Neural cell (in vitro differentiated cells): ENCODE data around the gene PHF23. TPM values are rescaled to one million over a fixed set of nuclear protein-coding genes. Genes with fewer than 3 reads are reported as not detected.

Source experiments
- H2AFZ ChIP-seq: fragments of 200-600, 300-800 bp; sonication (generic), shearing (Covaris generic); 2 replicates; pipeline ENCODE4 v1.6.0; 2014; ENCODE audit warnings: low read depth, mild to moderate bottlenecking, antibody characterized with exemption, low read length, moderate library complexity
- H3F3A ChIP-seq: fragments of 200-600 bp; shearing (Covaris generic); 2 replicates; pipeline ENCODE4 v1.6.1; 2016; ENCODE audit warnings: mild to moderate bottlenecking, moderate library complexity, mixed read lengths, antibody characterized with exemption, low read length; ENCODE audit not compliant: insufficient read depth, poor library complexity, severe bottlenecking
- H3K27ac ChIP-seq: fragments of 200-600, 300-800 bp; sonication (generic), shearing (Covaris generic); 2 replicates; pipeline ENCODE4 v1.5.1; 2014; ENCODE audit warnings: mild to moderate bottlenecking, low read length, moderate library complexity
- H3K27me3 ChIP-seq: fragments of 300-800, 200-600 bp; sonication (generic), shearing (Covaris generic); 2 replicates; pipeline ENCODE4 v1.6.0; 2014; ENCODE audit warnings: mild to moderate bottlenecking, low read depth, low read length, moderate library complexity; ENCODE audit not compliant: insufficient read depth
- H3K36me3 ChIP-seq: fragments of 300-800, 200-600 bp; sonication (generic), shearing (Covaris generic); 2 replicates; pipeline ENCODE4 v1.5.1; 2014; ENCODE audit warnings: mild to moderate bottlenecking, antibody characterized with exemption, low read length, moderate library complexity; ENCODE audit not compliant: insufficient read depth
- H3K4me2 ChIP-seq: fragments of 300-800, 200-600 bp; sonication (generic), shearing (Covaris generic); 2 replicates; pipeline ENCODE4 v1.6.0; 2014; ENCODE audit warnings: mild to moderate bottlenecking, low read length
- H3K4me3 ChIP-seq: fragments of 300-800, 200-600 bp; sonication (generic), shearing (Covaris generic); 2 replicates; pipeline ENCODE4 v1.5.1; 2014; ENCODE audit warnings: mild to moderate bottlenecking, low read length, moderate library complexity
- H3K79me2 ChIP-seq: fragments of 200-600 bp; shearing (Covaris generic); replicated peaks from 2 replicates; pipeline ENCODE4 v1.6.0; 2014; ENCODE audit warnings: mild to moderate bottlenecking, low read length, moderate library complexity; ENCODE audit not compliant: insufficient read depth
- H3K9ac ChIP-seq: fragments of 300-800, 200-600 bp; sonication (generic), shearing (Covaris generic); 2 replicates; pipeline ENCODE4 v1.6.1; 2016; ENCODE audit warnings: mild to moderate bottlenecking, low read length, mixed read lengths
- H3K9me2 ChIP-seq: fragments of 200-600 bp; shearing (Covaris generic); 2 replicates; pipeline ENCODE4 v1.6.1; 2016; ENCODE audit warnings: mild to moderate bottlenecking, low read length, mixed read lengths; ENCODE audit not compliant: insufficient read depth
- H3K9me3 ChIP-seq: fragments of 200-600, 300-800 bp; sonication (generic), shearing (Covaris generic); 2 replicates; pipeline ENCODE4 v1.6.1; 2016; ENCODE audit warnings: mild to moderate bottlenecking, mixed run types, low read length, moderate library complexity, mixed read lengths
- H4K20me1 ChIP-seq: fragments of 200-600 bp; shearing (Covaris generic); 2 replicates; pipeline ENCODE4 v1.6.1; 2016; ENCODE audit warnings: mild to moderate bottlenecking, mixed run types; ENCODE audit not compliant: insufficient read depth
- CTCF ChIP-seq: fragments of 450-650 bp; IDR thresholded peaks from 2 replicates; pipeline ENCODE4 v1.5.1; 2014; ENCODE audit warnings: antibody characterized with exemption, mild to moderate bottlenecking, moderate library complexity; ENCODE audit not compliant: poor library complexity, severe bottlenecking
- EP300 ChIP-seq: fragments of 450-650 bp; conservative IDR thresholded peaks from 2 replicates; pipeline ENCODE4 v1.6.1; 2014; ENCODE audit warnings: antibody characterized with exemption, mild to moderate bottlenecking, moderate library complexity; ENCODE audit not compliant: poor library complexity, severe bottlenecking
- EZH2 ChIP-seq: fragments of 200-600, 300-800 bp; shearing (Covaris generic), sonication (generic); IDR thresholded peaks from 2 replicates; pipeline ENCODE4 v1.6.1; 2014; ENCODE audit warnings: antibody characterized with exemption, low read length, borderline replicate concordance, mild to moderate bottlenecking; ENCODE audit not compliant: insufficient read depth, poor library complexity, severe bottlenecking
- MXI1 ChIP-seq: fragments of 450-650 bp; conservative IDR thresholded peaks from 2 replicates; pipeline ENCODE4 v1.6.1; 2014; ENCODE audit warnings: antibody characterized with exemption, mild to moderate bottlenecking; ENCODE audit not compliant: poor library complexity, severe bottlenecking
- POLR2AphosphoS5 ChIP-seq: IDR thresholded peaks from 2 replicates; pipeline ENCODE4 v1.6.1; 2012
- RAD21 ChIP-seq: fragments of 450-650 bp; conservative IDR thresholded peaks from 2 replicates; pipeline ENCODE4 v1.6.1; 2014; ENCODE audit warnings: antibody characterized with exemption, mild to moderate bottlenecking, moderate library complexity
- SMC3 ChIP-seq: fragments of 450-650 bp; conservative IDR thresholded peaks from 2 replicates; pipeline ENCODE4 v1.6.1; 2014; ENCODE audit warnings: antibody characterized with exemption, mild to moderate bottlenecking, moderate library complexity; ENCODE audit not compliant: poor library complexity
- TAF1 ChIP-seq: IDR thresholded peaks from 2 replicates; pipeline ENCODE4 v1.6.1; 2012; ENCODE audit warnings: low read depth
- polyA plus RNA-seq: library from polyadenylated mRNA; depleted of rRNA; stranded (reverse); fragments of >200 nt; gene quantifications from 2 replicates; pipeline ENCODE4 v1.2.3, GENCODE V29; 2014
- TF ChIP-seq, protein P1 (sequence below): IDR thresholded peaks from 2 replicates; pipeline ENCODE4 v1.6.1; 2012; ENCODE audit warnings: borderline replicate concordance

Gene PHF23
- polyA plus RNA-seq, 1 donor from 2014 or later, result 55.7 TPM

- no peak overlapping the region for H3K27ac ChIP-seq
- no peak overlapping the region for H3K4me3 ChIP-seq
- no peak overlapping the region for H3K9ac ChIP-seq
- no peaks in the 10 kb centered on the region for H3K36me3 ChIP-seq
- no peaks in the 10 kb centered on the region for H3K9me3 ChIP-seq
- H3K9me2 ChIP-seq, result no peaks in the 10 kb centered on the region
- no peaks in the 10 kb centered on the region for H4K20me1 ChIP-seq
- peaks cover 3% of the 10 kb centered on the region for H3K79me2 ChIP-seq
- H3K4me2 ChIP-seq, result no peak overlapping the region
- no peaks in the 10 kb centered on the region for H3K27me3 ChIP-seq
- no peak overlapping the region for H2AFZ ChIP-seq
- TF ChIP-seq POLR2AphosphoS5, result no peak
- TF ChIP-seq, protein P1, sequence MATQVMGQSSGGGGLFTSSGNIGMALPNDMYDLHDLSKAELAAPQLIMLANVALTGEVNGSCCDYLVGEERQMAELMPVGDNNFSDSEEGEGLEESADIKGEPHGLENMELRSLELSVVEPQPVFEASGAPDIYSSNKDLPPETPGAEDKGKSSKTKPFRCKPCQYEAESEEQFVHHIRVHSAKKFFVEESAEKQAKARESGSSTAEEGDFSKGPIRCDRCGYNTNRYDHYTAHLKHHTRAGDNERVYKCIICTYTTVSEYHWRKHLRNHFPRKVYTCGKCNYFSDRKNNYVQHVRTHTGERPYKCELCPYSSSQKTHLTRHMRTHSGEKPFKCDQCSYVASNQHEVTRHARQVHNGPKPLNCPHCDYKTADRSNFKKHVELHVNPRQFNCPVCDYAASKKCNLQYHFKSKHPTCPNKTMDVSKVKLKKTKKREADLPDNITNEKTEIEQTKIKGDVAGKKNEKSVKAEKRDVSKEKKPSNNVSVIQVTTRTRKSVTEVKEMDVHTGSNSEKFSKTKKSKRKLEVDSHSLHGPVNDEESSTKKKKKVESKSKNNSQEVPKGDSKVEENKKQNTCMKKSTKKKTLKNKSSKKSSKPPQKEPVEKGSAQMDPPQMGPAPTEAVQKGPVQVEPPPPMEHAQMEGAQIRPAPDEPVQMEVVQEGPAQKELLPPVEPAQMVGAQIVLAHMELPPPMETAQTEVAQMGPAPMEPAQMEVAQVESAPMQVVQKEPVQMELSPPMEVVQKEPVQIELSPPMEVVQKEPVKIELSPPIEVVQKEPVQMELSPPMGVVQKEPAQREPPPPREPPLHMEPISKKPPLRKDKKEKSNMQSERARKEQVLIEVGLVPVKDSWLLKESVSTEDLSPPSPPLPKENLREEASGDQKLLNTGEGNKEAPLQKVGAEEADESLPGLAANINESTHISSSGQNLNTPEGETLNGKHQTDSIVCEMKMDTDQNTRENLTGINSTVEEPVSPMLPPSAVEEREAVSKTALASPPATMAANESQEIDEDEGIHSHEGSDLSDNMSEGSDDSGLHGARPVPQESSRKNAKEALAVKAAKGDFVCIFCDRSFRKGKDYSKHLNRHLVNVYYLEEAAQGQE, result no peak
- TF ChIP-seq CTCF, result no peak
- TF ChIP-seq RAD21, result no peak
- TF ChIP-seq MXI1, result no peak
- no peak for TF ChIP-seq EP300
- TF ChIP-seq TAF1, result no peak
- TF ChIP-seq SMC3, result no peak
- TF ChIP-seq EZH2, result no peak
- no peaks in the 10 kb centered on the region for H3F3A ChIP-seq
Observed at GRCh38 chr17:7224110-7224509, 15.1 kb downstream of the PHF23 start.

DNA sequence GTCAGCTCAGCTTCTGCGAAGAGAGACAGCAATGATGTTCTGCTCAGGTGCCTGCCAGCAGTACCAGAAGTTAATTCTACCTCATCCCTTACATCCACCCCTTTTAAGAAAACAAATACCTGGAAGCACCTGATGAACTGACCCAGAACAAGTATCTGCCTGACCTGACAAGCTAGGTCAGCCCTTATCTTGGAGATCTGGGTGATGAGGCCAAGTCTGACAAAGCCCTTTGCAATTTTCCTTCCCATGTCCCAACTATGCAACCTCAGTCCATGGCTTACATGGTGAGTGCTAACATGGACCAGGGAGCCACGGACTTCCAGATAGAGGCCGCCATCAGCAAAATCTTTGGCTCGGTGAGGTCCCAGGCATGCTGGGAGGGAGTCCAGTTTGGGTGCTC is 15.9 kb downstream of the PHF23 start:
- TF ChIP-seq SMC3, result no peak
- TF ChIP-seq, protein P1, result no peak
- no peak for TF ChIP-seq MXI1
- no peak for TF ChIP-seq EP300
- no peak for TF ChIP-seq POLR2AphosphoS5
- TF ChIP-seq RAD21, result no peak
- no peak for TF ChIP-seq TAF1
- TF ChIP-seq EZH2, result no peak
- H3K79me2 ChIP-seq, result peaks cover 10% of the 10 kb centered on the region
- H3K9ac ChIP-seq, result no peak overlapping the region
- H4K20me1 ChIP-seq, result no peaks in the 10 kb centered on the region
- H3K27me3 ChIP-seq, result no peaks in the 10 kb centered on the region
- no peak overlapping the region for H3K4me3 ChIP-seq
- H3F3A ChIP-seq, result no peaks in the 10 kb centered on the region
- H3K4me2 ChIP-seq, result no peak overlapping the region
- H2AFZ ChIP-seq, result no peak overlapping the region
- H3K9me2 ChIP-seq, result no peaks in the 10 kb centered on the region
- H3K9me3 ChIP-seq, result no peaks in the 10 kb centered on the region
- no peaks in the 10 kb centered on the region for H3K36me3 ChIP-seq
- H3K27ac ChIP-seq, result no peak overlapping the region
